GM19455 (cell line): ENCODE data around the gene ZNF280A.
"Not testable (repeated sequence)": the region's sequence is repeated elsewhere in the genome, so short reads cannot be mapped to it uniquely, and the experiment has no call there.

ENCODE experiments used
- ATAC-seq: cut with Tn5 transposase; IDR thresholded peaks from one replicate; pipeline ENCODE4 v1.9.1; 2021; ENCODE audit not compliant: unreplicated experiment

ZNF280A gene

DNA sequence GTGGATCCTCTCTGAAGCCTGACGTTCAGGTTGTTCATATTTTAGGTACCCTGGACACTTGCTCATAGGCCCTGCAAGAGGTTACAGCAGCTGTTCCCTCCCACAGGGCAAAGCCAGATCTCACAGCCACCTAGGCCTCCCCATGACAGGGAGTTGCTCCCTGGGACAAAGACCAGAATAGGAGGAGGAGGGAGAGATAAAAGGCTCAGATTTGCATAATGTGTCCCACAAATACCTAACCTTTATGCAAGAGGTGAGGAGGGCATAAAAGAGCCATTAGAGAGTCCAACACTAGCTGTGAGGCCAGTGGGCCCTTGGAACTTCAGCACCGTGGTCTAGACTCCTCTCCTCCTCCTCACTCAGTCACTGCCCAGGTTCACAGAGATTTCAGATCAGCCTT lies 45.3 kb downstream of the ZNF280A start:
- ATAC-seq, result no peak

DNA sequence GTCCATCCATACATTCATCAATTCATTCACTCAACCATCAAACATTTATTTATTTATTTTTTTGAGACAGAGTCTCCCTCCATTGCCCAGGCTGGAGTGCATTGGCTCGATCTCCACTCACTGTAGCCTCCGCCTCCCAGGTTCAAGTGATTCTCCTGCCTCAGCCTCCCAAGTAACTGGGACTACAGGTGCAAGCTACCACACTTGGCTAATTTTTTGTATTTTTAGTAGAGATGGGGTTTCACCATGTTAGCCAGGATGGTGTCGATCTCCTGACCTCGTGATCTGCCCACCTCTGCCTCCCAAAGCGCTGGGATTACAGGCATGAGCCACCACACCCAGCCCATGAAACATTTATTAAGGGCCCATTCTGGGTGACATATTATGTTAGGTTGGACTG lies 49.0 kb downstream of the ZNF280A start:
- not testable (repeated sequence) for ATAC-seq

- ATAC-seq, result no peak
Measured at GRCh38 chr22:22469527-22469926, 50.5 kb downstream of the ZNF280A start.

DNA sequence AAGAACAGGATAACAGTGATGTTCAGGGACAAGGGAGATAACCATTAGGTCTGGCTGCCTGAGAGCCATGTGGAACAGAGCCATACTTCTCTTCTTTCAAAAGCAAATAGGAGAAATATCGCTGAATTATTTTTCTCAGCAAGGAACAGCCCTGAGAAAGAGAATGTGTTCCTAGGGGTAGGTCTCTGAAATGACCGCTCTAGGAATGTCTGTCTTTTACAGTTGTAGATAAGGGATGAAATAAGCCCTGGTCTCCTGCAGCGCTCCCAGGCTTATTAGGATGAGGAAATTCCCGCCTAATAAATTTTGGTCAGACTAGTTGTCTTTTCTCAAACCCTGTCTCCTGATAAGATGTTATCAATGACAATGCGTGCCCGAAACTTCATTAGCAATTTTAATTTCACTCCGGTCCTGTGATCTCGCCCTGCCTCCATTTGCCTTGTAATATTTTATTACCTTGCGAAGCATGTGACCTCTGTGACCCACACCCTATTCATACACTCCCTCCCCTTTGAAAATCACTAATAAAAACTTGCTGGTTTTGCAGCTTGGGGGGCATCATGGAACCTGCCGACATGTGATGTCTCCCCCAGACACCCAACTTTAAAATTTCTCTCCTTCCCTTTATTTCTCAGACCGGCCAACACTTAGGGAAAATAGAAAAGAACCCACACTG lies 51.1 kb downstream of the ZNF280A start:
- ATAC-seq, result not testable (repeated sequence)

- ATAC-seq, result no peak
Measured at GRCh38 chr22:22467112-22467511, 53.0 kb downstream of the ZNF280A start.

DNA sequence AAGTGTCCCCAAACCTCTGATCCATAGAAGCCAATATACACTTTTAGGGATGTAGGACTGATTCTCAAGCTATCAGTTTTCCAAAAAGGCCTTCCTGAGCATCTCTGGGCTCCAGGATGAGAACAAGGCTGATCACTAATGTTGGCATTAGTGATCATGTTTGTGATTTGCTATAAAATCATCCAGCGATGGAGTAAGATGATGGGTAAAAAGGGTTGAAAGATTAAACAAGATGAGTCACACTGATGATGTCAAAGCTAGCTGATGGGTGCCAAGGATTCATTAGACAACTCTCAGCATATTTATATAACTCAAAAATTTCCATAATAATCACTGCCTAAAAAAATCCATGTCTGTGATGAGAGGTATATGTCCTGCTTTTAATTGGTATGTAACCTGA lies 54.3 kb downstream of the ZNF280A start:
- no peak for ATAC-seq

GRCh38 chr22:22465094-22465602 lies 54.9 kb downstream of the ZNF280A start:
- no peak for ATAC-seq

DNA sequence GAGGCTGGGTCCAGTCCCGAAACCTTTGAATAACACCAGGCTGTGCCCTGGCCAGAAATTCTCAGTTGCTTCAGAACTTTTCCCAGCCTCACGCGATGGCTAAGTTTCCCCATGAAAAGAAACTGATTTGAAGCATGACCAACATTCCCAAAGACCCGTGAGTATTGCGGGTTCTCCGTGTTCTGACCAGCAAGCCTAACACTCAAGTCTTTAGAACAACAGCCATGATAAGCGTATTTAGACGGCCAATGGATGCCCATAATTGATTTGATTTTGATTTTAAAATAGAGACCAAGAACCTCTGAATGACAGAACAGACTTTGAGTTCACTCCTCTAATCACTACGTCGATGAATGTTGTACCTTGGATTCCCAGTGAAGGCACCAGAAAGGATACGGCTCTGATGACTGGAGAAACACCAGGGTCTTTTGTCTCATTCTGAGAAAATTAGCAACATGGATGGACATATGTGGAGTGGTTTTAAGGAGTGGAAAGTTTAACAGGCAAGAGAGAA lies 55.5 kb downstream of the ZNF280A start:
- no peak for ATAC-seq

GRCh38 chr22:22463855-22464540 lies 56.1 kb downstream of the ZNF280A start:
- no peak for ATAC-seq
